HG02840 (cell line): ENCODE measurements around the gene WNT5A.
"Not testable (repeated sequence)": the region's sequence is repeated elsewhere in the genome, so short reads cannot be mapped to it uniquely, and the experiment has no call there.

Source experiments
- ATAC-seq: cut with Tn5 transposase; IDR thresholded peaks from one replicate; pipeline ENCODE4 v1.9.1; 2021; ENCODE audit warnings: mild to moderate bottlenecking, moderate library complexity, moderate number of reproducible peaks; ENCODE audit not compliant: unreplicated experiment, low FRiP score

The WNT5A gene

DNA sequence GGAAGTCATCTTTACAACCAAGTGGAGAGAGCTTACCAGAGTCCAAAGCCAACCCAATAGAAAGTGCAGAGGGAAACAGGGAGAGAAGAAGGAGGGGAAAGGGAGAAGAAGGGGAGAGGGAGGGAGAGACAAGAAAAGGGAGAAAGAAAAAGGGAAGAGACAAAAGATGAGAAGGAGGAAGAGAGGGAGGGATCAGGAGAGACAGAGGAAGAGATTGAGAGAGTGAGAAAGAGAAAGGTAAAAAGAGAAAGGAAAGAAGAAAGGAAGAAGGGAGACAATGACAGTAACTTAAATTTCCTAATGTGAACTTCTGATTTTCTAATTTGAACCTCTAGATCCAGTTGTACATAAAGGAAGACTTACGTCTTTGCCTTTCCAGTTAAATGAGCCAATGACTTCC lies 20.7 kb upstream of the WNT5A start:
- ATAC-seq: no peak

DNA sequence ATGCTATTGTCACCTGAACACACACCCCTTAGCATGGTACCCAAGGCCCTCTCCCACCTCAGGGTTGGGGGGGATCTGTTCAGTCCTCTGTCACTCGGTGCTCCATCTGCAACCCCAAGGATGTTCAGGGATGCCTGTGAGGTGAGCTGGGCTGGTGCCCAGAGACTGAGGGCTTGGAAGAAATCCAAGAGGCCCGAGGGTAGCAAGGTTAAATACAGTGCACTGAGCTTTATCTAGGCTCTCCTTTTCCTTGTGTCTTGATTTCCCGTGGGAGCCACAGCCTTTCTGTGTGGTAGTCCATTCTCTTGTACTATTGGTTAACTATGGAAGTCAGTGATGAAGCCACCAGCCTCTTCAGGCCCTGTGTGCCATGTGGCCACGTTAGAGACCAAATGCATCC lies 18.7 kb upstream of the WNT5A start:
- ATAC-seq: no peak

DNA sequence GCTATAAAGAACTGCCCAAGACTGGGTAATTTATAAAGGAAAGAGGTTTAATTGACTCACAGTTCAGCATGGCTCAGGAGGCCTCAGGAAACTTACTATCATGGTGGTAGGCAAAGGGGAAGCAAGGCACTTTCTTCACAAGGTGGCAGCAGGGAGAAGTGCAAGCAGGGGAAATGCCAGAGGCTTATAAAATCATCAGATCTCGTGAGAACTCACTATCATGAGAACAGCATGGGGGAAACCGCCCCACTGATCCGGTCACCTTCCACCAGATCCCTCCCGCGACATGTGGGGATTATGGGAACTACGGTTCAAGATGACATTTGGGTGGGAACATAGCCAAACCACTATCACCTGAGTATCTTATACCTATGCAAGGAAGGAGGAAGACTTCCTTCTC lies 18.0 kb upstream of the WNT5A start:
- ATAC-seq: not testable (repeated sequence)

DNA sequence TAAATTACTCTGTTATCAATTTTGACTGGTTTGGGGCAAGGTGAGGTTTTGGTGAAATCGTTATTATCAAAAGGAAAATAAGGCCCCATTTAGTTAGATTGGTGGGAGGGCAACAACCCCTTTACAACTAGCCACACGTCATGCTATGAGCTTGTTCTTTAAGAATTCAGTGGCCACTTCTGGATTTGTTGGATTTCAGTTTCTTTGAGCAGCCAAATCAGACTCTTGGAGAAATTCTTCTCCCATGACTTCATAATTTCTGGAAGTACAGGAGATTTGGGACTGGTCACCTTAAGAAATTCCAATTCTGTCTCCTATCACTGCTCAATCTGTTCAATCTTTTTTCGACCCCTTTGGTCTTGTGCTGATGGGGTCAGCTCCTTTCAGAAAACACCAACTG lies 14.8 kb upstream of the WNT5A start:
- ATAC-seq: no peak

DNA sequence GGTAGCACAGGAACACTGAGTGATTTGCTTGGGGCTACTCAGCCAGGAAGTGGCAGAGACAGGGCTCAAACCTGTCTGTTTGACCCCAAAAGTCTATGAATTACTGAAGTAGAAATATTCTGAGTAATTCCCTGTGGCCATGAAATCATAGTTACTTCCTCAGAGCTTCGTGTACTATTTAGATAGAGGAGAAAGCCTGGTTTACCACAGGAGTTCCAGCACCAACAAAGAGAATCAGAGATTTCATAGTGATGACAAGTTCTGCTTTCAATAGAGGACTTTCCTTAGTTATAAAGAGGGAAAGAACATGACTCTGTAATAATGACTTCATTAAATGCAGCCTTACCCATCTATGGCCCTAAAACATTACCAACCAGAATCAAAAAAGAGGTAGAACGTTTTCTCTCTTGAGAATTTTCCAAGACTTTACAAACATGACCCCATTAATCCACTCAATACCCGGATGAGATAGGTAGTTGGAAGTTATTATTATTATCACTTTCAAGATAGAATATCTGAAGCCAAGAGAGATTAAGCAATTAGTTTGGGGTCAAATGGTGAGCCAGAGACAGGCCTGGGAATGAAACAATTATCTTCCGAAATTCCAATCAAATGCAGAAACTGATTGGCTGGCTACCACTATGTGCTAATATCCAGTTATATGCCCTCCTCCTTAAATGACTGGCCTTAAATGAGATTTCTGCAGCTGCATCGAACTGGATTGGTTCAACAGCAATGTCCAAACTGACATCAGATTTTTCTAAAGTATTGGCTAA lies 13.6 kb upstream of the WNT5A start:
- ATAC-seq: no peak

DNA sequence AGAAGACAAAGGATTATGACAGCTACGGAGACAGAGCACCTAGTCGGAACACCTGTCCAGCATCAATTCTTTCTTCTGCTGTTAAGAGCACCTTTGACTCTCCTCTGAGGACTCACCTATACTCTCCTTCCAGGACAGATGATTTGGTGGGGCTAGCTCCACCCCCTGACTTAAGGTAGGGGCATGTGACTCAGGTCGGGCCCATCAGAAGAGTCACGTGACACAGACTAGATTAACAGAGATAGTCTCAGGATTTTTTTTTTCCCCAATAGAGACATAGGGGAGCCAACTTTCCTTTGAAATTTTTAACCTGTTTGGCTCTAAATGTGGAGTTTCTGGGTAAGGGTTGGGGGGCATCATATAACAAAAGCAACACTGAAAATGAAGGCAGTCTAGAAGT lies 11.4 kb upstream of the WNT5A start:
- ATAC-seq: no peak

DNA sequence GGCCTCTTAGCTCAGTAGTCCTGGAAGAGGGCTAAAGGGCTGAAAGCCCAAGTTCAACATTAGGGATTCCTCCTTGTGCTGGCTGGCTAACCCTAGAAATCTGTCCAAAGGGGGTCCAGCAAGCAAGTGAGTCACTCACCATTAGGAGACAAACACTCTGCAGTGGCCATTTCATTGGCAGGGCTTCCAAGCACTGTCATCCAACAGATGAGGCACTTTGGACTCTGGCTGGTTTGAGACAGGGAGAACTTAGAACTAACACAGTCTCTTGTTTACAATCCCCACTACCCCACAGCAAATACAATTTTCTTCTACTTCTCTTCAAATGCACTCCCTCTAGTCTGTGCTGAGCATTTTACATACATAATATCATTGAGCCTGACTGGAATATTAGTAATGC lies 10.1 kb upstream of the WNT5A start:
- no peak for ATAC-seq

DNA sequence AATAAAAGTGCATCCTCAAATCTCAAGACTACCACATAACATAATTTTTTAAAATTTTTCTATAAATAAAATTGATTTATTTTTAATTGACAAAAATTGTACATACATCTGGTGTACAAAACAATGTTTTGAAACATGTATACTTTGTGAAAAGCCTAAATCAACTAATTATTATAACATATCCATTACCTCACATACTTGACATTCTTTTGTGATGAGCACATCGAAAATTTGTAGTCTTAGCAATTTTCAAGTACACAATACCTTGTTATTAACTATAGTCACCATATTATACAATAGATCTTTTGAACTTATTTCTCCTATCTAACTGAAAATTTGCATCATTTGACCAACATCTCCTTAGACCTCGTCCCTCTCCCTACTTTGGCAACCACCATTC lies 7.9 kb upstream of the WNT5A start:
- no peak for ATAC-seq

DNA sequence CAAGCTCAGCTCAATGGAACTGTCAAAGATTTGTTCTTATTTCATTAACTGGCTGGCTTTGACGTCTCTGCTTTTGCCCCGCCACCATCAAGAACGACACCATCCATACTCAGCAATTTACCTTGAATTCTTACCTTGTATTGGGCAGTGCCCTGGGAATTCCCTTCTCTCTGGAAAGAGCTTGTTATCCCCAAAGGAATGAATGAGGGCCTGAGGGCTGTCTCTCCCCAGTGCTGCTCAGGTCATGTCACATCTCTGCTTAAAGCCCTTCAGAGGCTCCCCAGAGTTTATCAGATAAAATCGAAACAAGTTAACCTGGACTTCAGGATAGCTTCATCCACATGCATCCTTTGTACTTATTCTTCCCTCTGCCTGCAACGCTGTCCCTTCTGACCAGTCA lies 5.9 kb upstream of the WNT5A start:
- ATAC-seq: no peak

DNA sequence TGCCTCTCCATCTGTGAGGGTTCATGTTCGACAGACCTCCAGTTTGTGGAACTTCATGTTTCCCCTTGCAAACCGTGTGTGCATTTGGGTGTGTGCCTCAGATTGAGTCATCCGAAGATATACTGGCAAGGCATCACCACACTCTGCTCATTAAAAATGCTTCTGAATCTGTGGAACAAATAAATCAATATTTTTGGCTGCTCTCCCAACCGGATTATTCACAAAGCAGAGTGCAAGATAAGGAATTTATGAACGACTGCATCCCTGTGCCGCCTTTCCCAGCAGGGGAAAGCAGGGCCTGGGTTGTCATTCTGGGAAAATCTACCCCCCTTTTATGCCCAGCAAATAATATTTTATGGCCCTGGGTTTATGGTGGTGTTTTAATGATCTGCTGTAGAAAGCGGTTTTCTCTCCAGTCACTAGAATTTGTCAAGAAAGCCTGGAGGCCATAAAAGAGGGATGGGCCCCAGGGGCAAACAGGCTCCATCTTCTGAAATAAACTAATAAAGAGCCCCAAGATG lies 4.2 kb upstream of the WNT5A start:
- ATAC-seq: no peak

DNA sequence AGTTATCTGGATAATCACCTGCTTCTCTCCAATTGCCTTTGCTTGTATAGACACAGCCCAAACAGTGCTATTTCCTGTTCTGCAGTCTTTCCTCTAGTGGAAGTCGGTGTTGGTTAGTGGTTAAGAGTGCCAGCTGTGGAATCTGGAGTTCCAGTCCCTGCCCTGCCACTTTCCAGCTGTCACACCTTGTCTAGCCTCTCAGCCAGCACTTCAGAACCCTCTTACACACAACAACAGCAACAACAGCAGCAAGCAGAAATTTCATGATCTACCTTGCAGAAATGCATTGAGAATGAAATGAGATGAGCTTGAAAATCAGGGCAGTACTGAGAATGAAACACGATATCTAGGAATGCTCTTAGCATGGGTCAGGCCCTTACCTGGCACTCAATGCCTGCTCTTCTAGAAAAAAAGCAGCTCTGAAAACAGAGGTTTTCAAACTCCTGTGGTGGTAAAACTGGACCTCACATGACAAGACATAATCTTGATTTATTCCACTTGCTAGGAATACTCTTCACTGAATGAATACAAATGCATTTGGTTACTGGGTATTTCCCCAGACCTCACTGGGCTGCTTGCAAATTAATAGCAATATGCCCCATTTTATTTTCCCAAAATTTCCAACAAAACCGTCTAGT lies 3.3 kb upstream of the WNT5A start:
- no peak for ATAC-seq

DNA sequence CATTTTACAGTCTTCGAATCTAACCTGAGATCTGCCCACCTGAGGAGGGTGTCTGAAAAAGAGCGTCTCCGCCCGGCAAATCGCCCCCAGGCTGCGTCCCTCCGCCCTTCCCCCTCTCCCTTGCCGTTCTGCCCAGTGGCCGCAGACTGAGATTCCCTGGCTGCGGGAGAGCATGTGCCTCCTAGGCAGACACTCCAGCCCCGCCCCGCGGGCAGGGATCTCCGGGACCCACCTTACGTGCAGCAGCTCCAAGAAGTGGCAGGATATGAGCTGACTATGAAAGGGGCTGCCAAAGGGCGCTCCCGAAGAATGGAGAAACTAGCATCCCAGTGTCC lies 2.7 kb upstream of the WNT5A start:
- ATAC-seq: no peak

DNA sequence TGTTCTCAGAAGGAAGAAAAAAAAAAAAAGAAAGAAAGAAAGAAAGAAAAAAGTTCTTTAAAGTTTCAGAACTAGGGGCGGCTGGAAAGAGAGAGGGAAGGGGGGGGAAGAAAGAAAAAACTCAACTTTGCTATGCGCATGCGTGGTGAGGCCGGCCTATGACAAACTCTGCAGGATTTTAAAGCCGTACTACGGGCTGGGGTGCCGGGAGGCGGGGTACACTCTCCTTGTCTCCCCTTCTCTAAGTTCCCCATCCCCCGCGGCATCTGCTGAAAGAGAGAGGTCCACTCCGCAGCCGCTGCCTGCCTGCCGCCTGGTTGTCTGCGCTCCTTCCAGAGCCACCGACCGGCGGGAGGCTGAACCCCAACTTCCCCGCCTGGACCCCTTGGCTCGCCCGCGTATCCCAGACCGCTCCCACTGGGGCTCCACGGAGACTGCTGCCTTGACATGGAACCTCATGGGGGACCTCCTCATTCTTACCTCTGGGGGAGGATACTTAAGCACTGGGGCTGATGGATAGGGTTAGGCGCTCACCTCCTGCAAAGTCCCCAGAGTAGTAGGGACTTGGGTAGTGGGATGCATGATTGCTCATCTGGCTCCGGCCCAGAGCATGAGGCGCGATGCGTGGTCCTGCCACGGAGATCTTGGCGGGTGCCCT lies 1.4 kb upstream of the WNT5A start:
- ATAC-seq: no peak

DNA sequence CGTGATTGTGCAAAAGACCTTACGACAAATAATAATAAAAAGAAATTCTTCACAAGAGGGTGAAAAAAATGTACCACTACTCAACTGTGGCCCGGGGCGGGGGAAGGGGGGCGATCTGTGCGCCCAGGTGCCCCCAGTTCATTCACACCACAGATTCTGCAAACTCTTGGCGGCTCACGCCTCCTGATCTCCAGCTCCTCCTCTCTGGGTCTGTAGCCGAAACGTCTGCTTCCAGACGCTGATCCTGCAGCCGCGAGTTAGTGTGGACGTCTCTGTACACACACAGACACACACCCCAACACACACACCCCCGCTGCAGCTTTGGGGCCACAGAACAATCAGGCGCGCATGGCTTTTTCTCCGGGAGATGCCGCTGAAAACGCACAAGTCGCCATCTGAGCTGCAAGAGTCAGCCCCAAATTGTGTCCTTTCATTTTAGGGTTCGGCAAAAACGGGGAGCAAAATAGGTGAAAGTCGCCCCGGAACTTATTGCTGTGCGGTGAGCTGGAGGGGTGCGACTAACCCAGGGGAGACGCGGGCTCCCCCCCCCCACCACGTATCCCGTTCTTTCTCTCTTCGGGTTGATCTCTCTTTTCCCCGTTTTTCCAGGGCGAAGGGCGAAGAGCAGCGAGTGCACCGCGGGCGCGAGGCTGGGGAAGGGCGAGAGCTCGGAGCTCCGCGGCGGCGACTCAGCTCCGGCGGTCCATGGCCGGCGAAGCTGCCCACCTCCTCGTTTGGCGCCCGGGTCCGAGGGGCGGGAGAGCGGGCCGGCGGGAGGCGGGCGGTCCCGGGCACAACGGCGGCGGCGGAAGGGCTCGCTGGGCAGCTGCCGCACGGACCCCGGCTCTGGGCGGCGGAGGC lies 505 bp upstream of the WNT5A start:
- no peak for ATAC-seq

DNA sequence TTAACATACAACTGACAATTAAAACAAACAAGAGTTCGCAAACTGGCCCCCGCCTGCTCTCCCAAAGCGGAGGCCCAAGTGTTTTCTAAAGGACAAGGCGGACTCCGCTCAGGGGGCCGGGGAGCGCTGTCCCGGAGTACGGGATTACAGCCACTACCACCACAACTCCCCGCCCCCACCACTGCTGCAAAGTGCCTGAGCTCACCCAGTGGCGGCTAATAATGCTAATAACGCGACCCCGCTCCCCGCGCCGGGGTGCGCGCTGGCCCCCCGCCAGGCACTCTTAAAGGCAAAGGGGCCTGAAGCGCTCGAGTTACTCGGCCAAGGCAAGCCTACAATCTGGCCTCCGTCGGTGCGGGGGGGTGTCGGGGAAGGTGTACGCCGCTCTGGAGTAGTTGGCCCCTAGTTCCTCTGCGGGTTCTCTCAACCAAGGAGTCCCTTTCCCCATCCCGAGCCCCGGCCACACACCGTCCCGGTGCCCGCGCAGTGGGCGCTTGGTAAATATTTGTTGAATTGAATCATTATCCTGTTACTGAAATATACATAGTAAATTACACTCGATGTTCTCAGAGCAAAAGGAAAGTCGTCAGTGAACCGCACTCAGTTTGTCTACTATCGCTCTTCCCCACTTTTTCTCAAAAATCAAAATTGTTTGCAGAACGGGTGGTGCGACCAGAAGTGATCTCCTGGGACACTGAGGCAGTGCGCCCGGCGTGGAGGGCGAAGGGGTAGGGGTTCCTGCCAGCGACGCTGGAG lies 827 bp downstream of the WNT5A start:
- no peak for ATAC-seq

DNA sequence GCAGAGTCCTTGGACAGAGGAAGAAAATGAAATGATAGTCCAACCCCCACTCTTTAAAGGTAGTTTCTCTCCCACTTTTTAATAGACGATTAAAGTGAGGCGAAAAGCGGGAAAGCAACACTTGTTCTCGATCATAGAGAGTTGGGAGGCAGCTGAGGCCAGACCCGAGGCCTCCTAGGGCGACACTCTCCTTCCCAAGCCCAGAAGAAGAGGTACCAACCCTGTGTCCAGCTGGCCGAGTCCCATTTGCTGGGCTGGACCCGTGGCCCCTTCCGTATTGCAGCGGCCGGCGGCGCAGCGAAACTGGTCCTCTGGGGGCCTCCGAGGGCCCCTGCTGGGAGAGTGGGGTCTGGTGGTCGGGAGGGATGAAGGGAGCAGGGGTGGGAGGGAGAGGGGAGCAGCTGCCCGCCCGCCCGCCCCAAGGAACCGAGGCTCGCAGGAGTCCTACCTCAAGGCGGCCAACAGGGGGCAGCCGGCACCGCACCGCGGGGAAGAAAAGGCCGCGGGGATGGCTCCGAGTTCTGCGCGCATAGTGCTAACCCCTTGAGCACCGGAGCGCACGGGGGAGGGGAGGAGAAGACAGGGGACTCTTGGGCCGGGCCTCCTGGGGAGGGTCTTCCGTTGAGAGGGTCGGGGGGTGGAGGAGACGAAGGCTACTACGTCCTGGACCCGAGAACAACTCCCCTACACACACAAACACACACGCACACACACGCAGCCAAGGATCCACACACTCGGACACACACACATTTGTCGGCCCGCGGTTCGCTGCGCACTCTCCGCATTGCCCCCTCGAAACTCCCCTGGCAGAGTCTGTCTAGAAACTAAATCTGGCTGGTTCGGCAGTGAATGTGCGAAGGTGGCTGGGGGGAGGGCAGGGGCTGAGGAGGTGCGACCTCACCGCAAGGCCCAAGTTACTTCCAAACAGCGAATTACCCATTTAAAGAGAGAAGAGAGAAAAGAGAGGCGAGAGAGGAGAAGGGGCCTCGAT lies 2.0 kb downstream of the WNT5A start:
- ATAC-seq: no peak

DNA sequence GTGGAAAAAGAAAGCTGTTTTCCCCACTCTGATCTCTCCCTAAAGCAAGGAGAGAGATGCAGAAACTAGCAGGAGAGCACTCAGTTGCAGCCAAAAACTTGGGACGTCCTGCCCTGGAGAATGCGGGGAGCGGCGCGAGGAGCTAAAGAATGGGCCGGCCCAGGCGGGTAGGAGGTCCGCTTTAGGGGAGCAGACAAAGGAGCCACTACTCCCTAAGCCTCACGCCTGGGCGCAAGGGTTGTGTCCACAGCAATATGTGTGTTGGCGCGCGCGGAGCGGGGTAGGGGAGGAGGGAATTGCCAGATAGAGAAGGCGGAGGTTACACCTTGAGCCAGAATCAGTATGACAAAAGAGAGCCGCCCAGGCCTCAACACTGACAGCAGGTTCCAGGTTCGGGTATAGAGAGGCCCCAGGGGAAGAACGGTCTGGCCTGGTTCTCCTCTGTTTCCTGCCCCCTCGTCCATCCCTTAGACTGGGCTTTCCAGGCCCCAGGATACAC lies 2.9 kb downstream of the WNT5A start:
- ATAC-seq: no peak

DNA sequence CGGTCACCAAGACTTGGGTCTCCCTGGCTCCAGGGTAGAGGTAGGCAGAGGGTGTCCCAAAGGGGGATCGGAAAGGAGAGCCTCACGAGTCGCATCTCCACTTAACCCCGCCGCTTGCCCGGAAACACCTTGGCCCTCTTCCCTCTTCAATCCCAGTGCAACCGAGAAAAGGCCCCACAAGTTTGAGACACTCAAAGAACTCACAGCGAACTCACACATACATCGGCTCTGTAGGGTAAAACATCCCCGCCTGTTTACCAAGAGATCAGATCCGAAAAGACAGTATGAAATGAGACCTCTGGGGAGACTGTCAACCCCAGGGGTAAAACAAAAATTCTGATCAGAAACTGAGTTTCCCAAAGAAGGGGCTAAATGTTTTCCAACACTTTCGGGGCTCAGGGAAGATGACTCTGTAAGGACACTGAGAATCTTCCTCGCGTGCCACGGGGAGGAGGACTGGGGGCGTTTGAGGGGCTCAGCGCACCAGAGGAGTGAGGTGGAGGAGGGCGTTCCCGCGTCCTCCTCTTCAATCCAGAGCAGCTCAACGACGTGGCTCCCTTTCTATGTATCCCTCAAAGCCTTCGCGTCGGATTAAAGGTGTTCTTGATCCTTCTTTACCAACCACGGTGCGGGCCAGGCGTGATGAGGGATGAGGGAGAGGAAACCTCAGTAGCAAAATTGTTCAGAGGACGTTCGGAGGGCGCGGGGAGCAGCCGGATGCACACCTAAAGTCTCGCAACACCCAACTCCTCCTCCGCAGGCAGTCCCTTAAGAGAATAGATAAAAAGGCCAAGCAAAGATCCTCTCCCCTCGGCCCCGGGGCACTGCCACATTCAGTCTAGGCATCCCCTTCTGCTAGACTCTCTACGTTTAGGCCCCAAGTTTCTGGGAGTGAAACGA lies 3.7 kb downstream of the WNT5A start:
- no peak for ATAC-seq
